Measurements from ENCODE around the gene SPON1. TPM values are rescaled to one million over a fixed set of nuclear protein-coding genes. Genes with fewer than 3 reads are reported as not detected.

Gene SPON1
- total RNA-seq, 4 donors from 2014 or later: 8.0 to 16.1 (median 11.3) TPM

DNA sequence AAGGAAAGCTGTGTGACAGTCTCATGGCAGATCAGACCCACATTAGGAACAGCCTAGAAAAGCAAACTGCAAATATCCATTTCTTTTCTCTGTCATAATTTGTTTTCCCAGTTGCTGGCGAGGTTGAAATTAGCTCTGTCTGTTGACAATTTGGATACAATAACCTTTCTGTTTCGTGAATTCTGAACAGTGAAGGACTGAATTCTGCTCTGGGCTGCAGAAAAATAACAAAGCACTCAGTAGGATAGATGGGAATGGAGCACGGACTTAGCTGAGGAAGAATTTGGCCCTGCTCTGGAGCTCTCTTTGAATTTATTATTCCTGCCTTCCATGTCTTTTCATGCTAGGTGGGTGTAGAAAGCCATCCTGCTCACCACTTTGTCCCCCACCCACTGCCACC lies 256.2 kb downstream of the SPON1 start:
- Histone ChIP-seq H3K9me3 (no peaks in the 10 kb centered on the region), H3K4me3 (no peak overlapping the region), H3K27me3 (no peaks in the 10 kb centered on the region), H3K4me1 (no peaks in the 10 kb centered on the region), H3K36me3 (no peaks in the 10 kb centered on the region), H3K27ac (no peak overlapping the region)
- no peak for DNase-seq (ENCODE audit: low spot score in 2 of 2)
- no peak for TF ChIP-seq POLR2A (IDR thresholded peaks at IDR 0.05)
- TF ChIP-seq, protein P1, sequence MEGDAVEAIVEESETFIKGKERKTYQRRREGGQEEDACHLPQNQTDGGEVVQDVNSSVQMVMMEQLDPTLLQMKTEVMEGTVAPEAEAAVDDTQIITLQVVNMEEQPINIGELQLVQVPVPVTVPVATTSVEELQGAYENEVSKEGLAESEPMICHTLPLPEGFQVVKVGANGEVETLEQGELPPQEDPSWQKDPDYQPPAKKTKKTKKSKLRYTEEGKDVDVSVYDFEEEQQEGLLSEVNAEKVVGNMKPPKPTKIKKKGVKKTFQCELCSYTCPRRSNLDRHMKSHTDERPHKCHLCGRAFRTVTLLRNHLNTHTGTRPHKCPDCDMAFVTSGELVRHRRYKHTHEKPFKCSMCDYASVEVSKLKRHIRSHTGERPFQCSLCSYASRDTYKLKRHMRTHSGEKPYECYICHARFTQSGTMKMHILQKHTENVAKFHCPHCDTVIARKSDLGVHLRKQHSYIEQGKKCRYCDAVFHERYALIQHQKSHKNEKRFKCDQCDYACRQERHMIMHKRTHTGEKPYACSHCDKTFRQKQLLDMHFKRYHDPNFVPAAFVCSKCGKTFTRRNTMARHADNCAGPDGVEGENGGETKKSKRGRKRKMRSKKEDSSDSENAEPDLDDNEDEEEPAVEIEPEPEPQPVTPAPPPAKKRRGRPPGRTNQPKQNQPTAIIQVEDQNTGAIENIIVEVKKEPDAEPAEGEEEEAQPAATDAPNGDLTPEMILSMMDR (IDR thresholded peaks at IDR 0.05): no peak
- no peak for TF ChIP-seq EP300 (IDR thresholded peaks at IDR 0.05)
- TF ChIP-seq POLR2AphosphoS5 (IDR thresholded peaks at IDR 0.05): no peak
- WGBS: 79% methylated on average over 3 of the region's 3 CpGs

DNA sequence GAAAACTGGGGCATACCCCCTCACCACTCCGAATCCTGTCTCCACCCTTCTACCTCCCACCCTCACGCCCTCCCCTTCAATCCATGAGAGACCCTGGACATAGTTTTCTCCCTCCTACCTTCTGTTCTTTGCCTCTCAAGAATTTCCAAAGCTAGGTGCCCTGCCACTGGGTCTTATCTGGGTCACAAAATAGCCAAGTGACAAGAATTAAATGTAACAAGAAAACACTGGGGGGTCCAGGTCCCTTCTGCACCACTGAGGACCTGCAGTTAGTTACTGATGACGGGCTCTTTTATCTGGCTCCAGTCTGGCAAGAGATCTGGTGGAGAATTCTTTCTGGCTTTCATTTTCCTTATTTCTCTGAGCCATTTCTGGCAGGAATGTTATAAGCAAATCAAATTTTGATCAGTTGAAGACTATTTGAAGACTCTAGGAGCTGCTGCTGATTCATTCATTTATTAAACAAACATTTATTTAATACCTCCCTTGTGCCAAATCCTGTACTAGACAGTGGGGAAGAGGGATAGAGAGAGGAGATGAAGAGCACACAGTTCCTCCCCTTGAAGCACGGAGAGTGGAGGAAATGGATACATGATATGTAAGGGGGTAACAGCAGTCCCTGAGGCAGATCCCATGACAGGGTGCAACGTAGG lies 261.2 kb downstream of the SPON1 start:
- no peaks in the 10 kb centered on the region for H3K9me3 ChIP-seq
- no peaks in the 10 kb centered on the region for H3K36me3 ChIP-seq
- no peak overlapping the region for H3K4me3 ChIP-seq
- no peaks in the 10 kb centered on the region for H3K4me1 ChIP-seq
- no peak overlapping the region for H3K27ac ChIP-seq
- WGBS: 67% methylated on average over 5 of the region's 5 CpGs
- no peak for DNase-seq (ENCODE audit: low spot score in 2 of 2)
- H3K27me3 ChIP-seq: no peaks in the 10 kb centered on the region
- TF ChIP-seq, protein P1 (IDR thresholded peaks at IDR 0.05): no peak
- TF ChIP-seq POLR2A (IDR thresholded peaks at IDR 0.05) (no peak), POLR2AphosphoS5 (IDR thresholded peaks at IDR 0.05) (no peak), EP300 (IDR thresholded peaks at IDR 0.05) (no peak)

DNA sequence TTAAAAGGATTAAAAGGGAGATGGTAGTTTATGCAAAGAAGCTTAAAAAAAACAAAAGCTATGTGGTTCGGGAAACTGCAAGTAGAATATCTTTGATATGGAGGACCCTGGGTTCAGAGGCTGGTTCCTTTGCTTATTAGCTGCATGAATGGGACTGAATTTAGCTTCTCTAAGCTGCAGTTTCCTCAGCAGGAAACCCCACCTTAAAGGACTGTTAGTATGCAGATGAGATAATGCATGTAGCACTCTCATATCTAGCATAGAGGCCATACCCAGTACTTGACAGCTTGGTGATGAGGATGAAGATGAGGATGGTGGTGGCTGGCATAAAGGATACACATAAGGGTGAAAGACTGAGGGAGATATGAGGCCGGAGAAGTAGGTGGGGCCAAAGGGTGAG lies 261.9 kb downstream of the SPON1 start:
- Histone ChIP-seq H3K36me3 (no peaks in the 10 kb centered on the region), H3K9me3 (no peaks in the 10 kb centered on the region), H3K4me1 (no peaks in the 10 kb centered on the region), H3K4me3 (no peak overlapping the region), H3K27me3 (peaks cover 3% of the 10 kb centered on the region), H3K27ac (no peak overlapping the region)
- TF ChIP-seq POLR2AphosphoS5 (IDR thresholded peaks at IDR 0.05) (no peak), POLR2A (IDR thresholded peaks at IDR 0.05) (no peak)
- 76% methylated on average over 2 of the region's 2 CpGs for WGBS
- no peak for DNase-seq (ENCODE audit: low spot score in 2 of 2)

DNA sequence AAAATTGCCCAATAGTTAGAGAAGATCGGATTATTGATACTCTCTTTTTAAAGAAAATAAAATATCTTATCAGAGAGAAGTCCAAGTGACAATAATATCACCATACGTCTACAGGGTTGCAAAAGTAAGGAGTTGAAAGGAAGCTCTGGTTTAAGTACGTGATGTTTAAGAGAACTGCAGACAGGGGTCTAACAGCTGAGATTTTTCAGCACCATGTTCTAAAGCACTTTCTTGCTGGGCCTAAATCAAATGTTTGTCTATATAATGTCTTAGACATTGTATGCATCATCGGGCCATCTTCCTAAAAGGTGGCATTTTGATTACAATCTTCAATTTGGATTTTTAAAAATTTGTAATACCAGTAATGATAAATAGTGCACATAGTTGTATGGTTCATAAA lies 263.1 kb downstream of the SPON1 start:
- Histone ChIP-seq H3K27ac (no peak overlapping the region), H3K4me1 (no peaks in the 10 kb centered on the region), H3K9me3 (no peaks in the 10 kb centered on the region), H3K27me3 (peaks cover 8% of the 10 kb centered on the region), H3K4me3 (no peak overlapping the region), H3K36me3 (no peaks in the 10 kb centered on the region)
- TF ChIP-seq, protein P1 (IDR thresholded peaks at IDR 0.05): no peak
- TF ChIP-seq POLR2AphosphoS5 (IDR thresholded peaks at IDR 0.05): no peak
- no peak for TF ChIP-seq EP300 (IDR thresholded peaks at IDR 0.05)
- 92% methylated on average over 4 of the region's 4 CpGs for WGBS
- no peak for DNase-seq (ENCODE audit: low spot score in 2 of 2)

DNA sequence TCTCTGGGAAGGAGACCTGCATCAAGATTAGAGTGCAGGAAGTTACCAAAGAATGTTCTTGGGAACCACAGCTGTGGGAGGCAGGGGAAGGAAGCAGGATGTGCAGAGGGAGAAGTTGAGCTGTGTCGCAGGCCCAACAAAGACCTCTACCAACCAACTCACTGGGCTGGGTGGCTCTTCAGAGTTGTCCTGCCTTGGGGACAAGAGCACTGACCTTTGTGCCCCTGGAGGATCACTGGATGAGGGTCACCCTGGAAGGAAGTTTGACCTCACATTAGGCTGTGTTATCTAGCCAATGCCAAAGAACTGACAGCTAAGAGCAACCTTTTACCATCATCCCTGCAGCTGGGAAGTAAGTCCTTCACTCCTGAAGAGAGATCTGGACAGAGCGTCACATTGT lies 265.8 kb downstream of the SPON1 start:
- no peak overlapping the region for H3K4me3 ChIP-seq
- 83% methylated on average over 2 of the region's 2 CpGs for WGBS
- peaks cover 17% of the 10 kb centered on the region for H3K27me3 ChIP-seq
- no peak overlapping the region for H3K27ac ChIP-seq
- H3K4me1 ChIP-seq: no peaks in the 10 kb centered on the region
- no peaks in the 10 kb centered on the region for H3K36me3 ChIP-seq
- TF ChIP-seq, protein P1 (IDR thresholded peaks at IDR 0.05): no peak
- TF ChIP-seq EP300 (IDR thresholded peaks at IDR 0.05) (no peak), POLR2A (IDR thresholded peaks at IDR 0.05) (no peak), POLR2AphosphoS5 (IDR thresholded peaks at IDR 0.05) (no peak)
- DNase-seq (ENCODE audit: low spot score in 2 of 2): no peak
- no peaks in the 10 kb centered on the region for H3K9me3 ChIP-seq

DNA sequence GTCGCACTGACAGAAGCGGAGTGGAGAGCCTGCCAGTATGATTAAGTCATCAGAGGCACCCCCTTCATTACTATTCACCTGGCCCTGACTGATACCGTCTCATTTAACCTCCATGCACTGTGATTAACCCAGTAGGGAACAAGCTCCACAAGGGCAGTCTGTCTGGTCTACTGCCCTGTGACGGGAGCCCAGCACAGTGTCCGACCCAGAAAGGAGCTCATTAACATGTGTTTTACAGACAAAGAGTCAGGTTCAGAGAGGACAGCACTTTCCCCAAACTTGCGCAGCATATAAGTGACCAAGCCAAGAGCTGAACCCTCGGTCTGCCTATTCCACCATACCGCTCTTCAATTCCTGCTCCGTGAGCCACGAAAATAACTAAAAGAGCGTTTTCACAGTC lies 266.9 kb downstream of the SPON1 start:
- 75% methylated on average over 11 of the region's 11 CpGs for WGBS
- TF ChIP-seq EP300 (IDR thresholded peaks at IDR 0.05) (no peak), POLR2A (IDR thresholded peaks at IDR 0.05) (no peak), POLR2AphosphoS5 (IDR thresholded peaks at IDR 0.05) (no peak)
- TF ChIP-seq, protein P1 (IDR thresholded peaks at IDR 0.05): no peak
- no peak overlapping the region for H3K27ac ChIP-seq
- no peaks in the 10 kb centered on the region for H3K36me3 ChIP-seq
- H3K4me1 ChIP-seq: no peaks in the 10 kb centered on the region
- H3K9me3 ChIP-seq: no peaks in the 10 kb centered on the region
- H3K4me3 ChIP-seq: no peak overlapping the region
- DNase-seq (ENCODE audit: low spot score in 2 of 2): no peak
- peaks cover 17% of the 10 kb centered on the region for H3K27me3 ChIP-seq

All from suprapubic skin (tissue), 4 donors.